HepG2 (cell line): ENCODE results near the gene SLC35F6. TPM values are rescaled to one million over a fixed set of nuclear protein-coding genes. Genes with fewer than 3 reads are reported as not detected.

Source experiments
- CBX1 ChIP-seq: IDR thresholded peaks from one replicate; pipeline ENCODE4 v1.6.1; 2016; ENCODE audit warnings: antibody characterized with exemption, low read depth
- DNMT3B ChIP-seq: conservative IDR thresholded peaks from 2 replicates; pipeline ENCODE4 v1.6.1; 2016; ENCODE audit warnings: missing biosample characterization, control low read depth
- HNF1B ChIP-seq: sonication (generic); formaldehyde crosslinking; IDR thresholded peaks from 2 replicates; pipeline ENCODE4 v1.5.1; 2020; ENCODE audit warnings: mild to moderate bottlenecking, moderate library complexity, missing genetic modification reagents
- KDM4B ChIP-seq: sonication (generic); formaldehyde crosslinking; IDR thresholded peaks from 2 replicates; pipeline ENCODE4 v1.4.0; 2020; ENCODE audit warnings: missing genetic modification reagents
- MAFK ChIP-seq, 2 experiments: IDR thresholded peaks in 1 of 2; conservative IDR thresholded peaks in 1 of 2; 2 replicates each; pipeline ENCODE4 v1.6.1; 2011; ENCODE audit warnings: improper control_type of control experiment in 2 of 2, low read length in 2 of 2
- MAX ChIP-seq: IDR thresholded peaks from 2 replicates; pipeline ENCODE4 v1.6.1; 2012; ENCODE audit warnings: inconsistent platforms
- NR3C1 ChIP-seq: sonication (generic); formaldehyde crosslinking; IDR thresholded peaks from 2 replicates; pipeline ENCODE4 v1.4.0; 2020; ENCODE audit warnings: missing genetic modification reagents
- PCBP1 ChIP-seq: fragments of 200-400 bp; formaldehyde crosslinking; IDR thresholded peaks from 2 replicates; pipeline ENCODE4 v1.6.1; 2017; ENCODE audit warnings: mild to moderate bottlenecking, low read depth, low read length, borderline replicate concordance
- PRMT3 ChIP-seq: sonication (generic); formaldehyde crosslinking; IDR thresholded peaks from 2 replicates; pipeline ENCODE4 v1.8.1; 2022; ENCODE audit warnings: low read depth, mild to moderate bottlenecking, moderate library complexity, missing genetic modification reagents, borderline replicate concordance
- SRSF4 ChIP-seq: fragments of 200-400 bp; formaldehyde crosslinking; IDR thresholded peaks from one replicate; pipeline ENCODE4 v1.6.1; 2018; ENCODE audit warnings: mild to moderate bottlenecking, low read depth, low read length, moderate library complexity; ENCODE audit not compliant: poor library complexity, severe bottlenecking
- YEATS4 ChIP-seq: sonication (generic); formaldehyde crosslinking; IDR thresholded peaks from 2 replicates; pipeline ENCODE4 v1.4.0; 2020; ENCODE audit warnings: missing genetic modification reagents, borderline replicate concordance
- ZBTB34 ChIP-seq: sonication (generic); formaldehyde crosslinking; IDR thresholded peaks from 2 replicates; pipeline ENCODE4 v1.8.0; 2022; ENCODE audit warnings: mild to moderate bottlenecking, missing genetic modification reagents
- ZFX ChIP-seq: sonication (generic); formaldehyde crosslinking; IDR thresholded peaks from 2 replicates; pipeline ENCODE4 v1.4.0; 2020; ENCODE audit warnings: mild to moderate bottlenecking, low read depth, missing genetic modification reagents, moderate library complexity
- ZNF251 ChIP-seq: sonication (generic); formaldehyde crosslinking; IDR thresholded peaks from 2 replicates; pipeline ENCODE4 v1.9.0; 2021; ENCODE audit warnings: mild to moderate bottlenecking, missing genetic modification reagents
- ZNF326 ChIP-seq: sonication (generic); formaldehyde crosslinking; IDR thresholded peaks from 2 replicates; pipeline ENCODE4 v1.4.0; 2020; ENCODE audit warnings: missing genetic modification reagents, borderline replicate concordance
- ZNF576 ChIP-seq: sonication (generic); formaldehyde crosslinking; IDR thresholded peaks from 2 replicates; pipeline ENCODE4 v1.4.0; 2020; ENCODE audit warnings: mild to moderate bottlenecking, missing genetic modification reagents
- ZNF768 ChIP-seq: sonication (generic); formaldehyde crosslinking; IDR thresholded peaks from 2 replicates; pipeline ENCODE4 v1.4.0; 2020; ENCODE audit warnings: missing genetic modification reagents
- ZNF782 ChIP-seq: sonication (generic); formaldehyde crosslinking; IDR thresholded peaks from 2 replicates; pipeline ENCODE4 v1.4.0; 2020; ENCODE audit warnings: missing genetic modification reagents, mild to moderate bottlenecking, borderline replicate concordance
- ZSCAN25 ChIP-seq: sonication (generic); formaldehyde crosslinking; IDR thresholded peaks from 2 replicates; pipeline ENCODE4 v1.8.0; 2022; ENCODE audit warnings: mild to moderate bottlenecking, missing genetic modification reagents
- polyA plus RNA-seq, 8 experiments: library from polyadenylated mRNA; depleted of rRNA in 3 of 8; stranded (reverse) in 7 of 8; unstranded in 1 of 8; fragments of >200 nt; fragmentation: Illumina TruSeq in 4 of 8; extraction: Trizol in 4 of 8; gene quantifications; 2 replicates each; pipeline versions ENCODE4 v1.2.1 to v1.2.3, GENCODE V29; 2011 to 2016; ENCODE audit warnings: low read depth in 4 of 8, missing spikeins in 1 of 8, mixed read lengths in 1 of 8; ENCODE audit not compliant: insufficient read depth in 1 of 8
- total RNA-seq, 5 experiments: library from RNA; depleted of rRNA; stranded (reverse); fragments of >200 nt; fragmentation: Illumina TruSeq; extraction: Trizol; gene quantifications; 2 replicates each; pipeline ENCODE4 v1.2.3, GENCODE V29; 2016; ENCODE audit warnings: low read depth in 1 of 5
- TF ChIP-seq, protein P1 (sequence below): sonication (generic); formaldehyde crosslinking; IDR thresholded peaks from 2 replicates; pipeline ENCODE4 v1.5.0; 2020; ENCODE audit warnings: missing genetic modification reagents
- TF ChIP-seq, protein P2 (sequence below): sonication (generic); formaldehyde crosslinking; IDR thresholded peaks from 2 replicates; pipeline ENCODE4 v1.5.0; 2020; ENCODE audit warnings: missing genetic modification reagents, mild to moderate bottlenecking, borderline replicate concordance
- TF ChIP-seq, protein P3 (sequence below): sonication (generic); formaldehyde crosslinking; conservative IDR thresholded peaks from 2 replicates; pipeline ENCODE4 v1.4.0; 2020; ENCODE audit warnings: missing genetic modification reagents

SLC35F6 gene
- total and polyA plus RNA-seq, 2 of the 13 experiments (the other 11 are each of a cell fraction or from before 2014, with no cell fraction given): 15.2 to 21.2 TPM

GRCh38 chr2:26785431-26786206, 21.5 kb downstream of the SLC35F6 start, which contains the start of gene CENPA (continued):
- TF ChIP-seq ZNF782 (CRISPR knock-in tag) (no peak), ZNF251 (CRISPR knock-in tag) (peak; percentile 97), ZNF326 (no peak), ZSCAN25 (CRISPR knock-in tag) (peak; percentile 58; the same call in 1 of the 2 replicates), ZFX (CRISPR knock-in tag) (peak; percentile 24; the same call in 1 of the 2 replicates), DNMT3B (CRISPR knock-in tag) (peak; percentile 100), SRSF4 (no peak), MAX (peak; percentile 100), YEATS4 (CRISPR knock-in tag) (peak; percentile 85), ZNF768 (CRISPR knock-in tag) (peak; percentile 72; the same call in 1 of the 2 replicates), PCBP1 (no peak; the same call in 1 of the 2 replicates), MAFK (conservative IDR thresholded peaks at IDR 0.05 in 1 of 2, IDR thresholded peaks at IDR 0.05 in 1 of 2; ENCODE audit: low read length in 2 of 2) (no peak), PRMT3 (CRISPR knock-in tag) (peak; percentile 94), KDM4B (peak; percentile 85), NR3C1 (CRISPR knock-in tag) (no peak), ZNF576 (CRISPR knock-in tag) (peak; percentile 60; the same call in 1 of the 2 replicates), CBX1 (no peak), HNF1B (CRISPR knock-in tag) (peak; percentile 91), ZBTB34 (CRISPR knock-in tag) (peak; percentile 92)
- TF ChIP-seq, protein P1, sequence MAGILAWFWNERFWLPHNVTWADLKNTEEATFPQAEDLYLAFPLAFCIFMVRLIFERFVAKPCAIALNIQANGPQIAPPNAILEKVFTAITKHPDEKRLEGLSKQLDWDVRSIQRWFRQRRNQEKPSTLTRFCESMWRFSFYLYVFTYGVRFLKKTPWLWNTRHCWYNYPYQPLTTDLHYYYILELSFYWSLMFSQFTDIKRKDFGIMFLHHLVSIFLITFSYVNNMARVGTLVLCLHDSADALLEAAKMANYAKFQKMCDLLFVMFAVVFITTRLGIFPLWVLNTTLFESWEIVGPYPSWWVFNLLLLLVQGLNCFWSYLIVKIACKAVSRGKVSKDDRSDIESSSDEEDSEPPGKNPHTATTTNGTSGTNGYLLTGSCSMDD: no peak
- TF ChIP-seq, protein P2, sequence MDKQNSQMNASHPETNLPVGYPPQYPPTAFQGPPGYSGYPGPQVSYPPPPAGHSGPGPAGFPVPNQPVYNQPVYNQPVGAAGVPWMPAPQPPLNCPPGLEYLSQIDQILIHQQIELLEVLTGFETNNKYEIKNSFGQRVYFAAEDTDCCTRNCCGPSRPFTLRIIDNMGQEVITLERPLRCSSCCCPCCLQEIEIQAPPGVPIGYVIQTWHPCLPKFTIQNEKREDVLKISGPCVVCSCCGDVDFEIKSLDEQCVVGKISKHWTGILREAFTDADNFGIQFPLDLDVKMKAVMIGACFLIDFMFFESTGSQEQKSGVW: no peak
- TF ChIP-seq, protein P3, sequence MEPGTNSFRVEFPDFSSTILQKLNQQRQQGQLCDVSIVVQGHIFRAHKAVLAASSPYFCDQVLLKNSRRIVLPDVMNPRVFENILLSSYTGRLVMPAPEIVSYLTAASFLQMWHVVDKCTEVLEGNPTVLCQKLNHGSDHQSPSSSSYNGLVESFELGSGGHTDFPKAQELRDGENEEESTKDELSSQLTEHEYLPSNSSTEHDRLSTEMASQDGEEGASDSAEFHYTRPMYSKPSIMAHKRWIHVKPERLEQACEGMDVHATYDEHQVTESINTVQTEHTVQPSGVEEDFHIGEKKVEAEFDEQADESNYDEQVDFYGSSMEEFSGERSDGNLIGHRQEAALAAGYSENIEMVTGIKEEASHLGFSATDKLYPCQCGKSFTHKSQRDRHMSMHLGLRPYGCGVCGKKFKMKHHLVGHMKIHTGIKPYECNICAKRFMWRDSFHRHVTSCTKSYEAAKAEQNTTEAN: peak; percentile 92
